ENCODE data around the gene PALB2. TPM values are rescaled to one million over a fixed set of nuclear protein-coding genes. Genes with fewer than 3 reads are reported as not detected.
A peak's percentile ranks its signal among the peaks of the same experiment; 100 is the strongest.

Gene PALB2
- total RNA-seq, 1 donor from 2014 or later = 18.5 TPM

- Histone ChIP-seq H3K4me3 (ENCODE audit: low read depth, low read length) (peak overlapping the region; percentile 93), H3K36me3 (ENCODE audit: control insufficient read depth, insufficient read depth, low read length) (no peaks in the 10 kb centered on the region), H3K27me3 (ENCODE audit: control insufficient read depth, insufficient read depth, low read length) (no peaks in the 10 kb centered on the region)
- DNase-seq (ENCODE audit: low read depth) = no peak
- no peak for TF ChIP-seq CTCF (IDR thresholded peaks at IDR 0.05; ENCODE audit: insufficient read depth, low read length, poor library complexity, severe bottlenecking)
Observed at GRCh38 chr16:23557779-23558702, 83.1 kb downstream of the PALB2 start.

- Histone ChIP-seq H3K36me3 (ENCODE audit: control insufficient read depth, insufficient read depth, low read length) (no peaks in the 10 kb centered on the region), H3K4me3 (ENCODE audit: low read depth, low read length) (peak within 1 kb of the TSS; percentile 93), H3K27me3 (ENCODE audit: control insufficient read depth, insufficient read depth, low read length) (no peaks in the 10 kb centered on the region)
- peak; percentile 88 for DNase-seq (ENCODE audit: low read depth)
- TF ChIP-seq CTCF (IDR thresholded peaks at IDR 0.05; ENCODE audit: insufficient read depth, low read length, poor library complexity, severe bottlenecking) = peak; percentile 94
Observed at GRCh38 chr16:23556881-23557778, 84.0 kb downstream of the PALB2 start, which contains the start of the genes EARS2 and UBFD1. Gene EARS2, minus strand, starts transcription at chr16:23557350. Its CDS starts 7 bp downstream, at chr16:23557343. Gene UBFD1, plus strand, starts transcription at chr16:23557727. Its CDS starts 16 bp downstream, at chr16:23557743.

DNA sequence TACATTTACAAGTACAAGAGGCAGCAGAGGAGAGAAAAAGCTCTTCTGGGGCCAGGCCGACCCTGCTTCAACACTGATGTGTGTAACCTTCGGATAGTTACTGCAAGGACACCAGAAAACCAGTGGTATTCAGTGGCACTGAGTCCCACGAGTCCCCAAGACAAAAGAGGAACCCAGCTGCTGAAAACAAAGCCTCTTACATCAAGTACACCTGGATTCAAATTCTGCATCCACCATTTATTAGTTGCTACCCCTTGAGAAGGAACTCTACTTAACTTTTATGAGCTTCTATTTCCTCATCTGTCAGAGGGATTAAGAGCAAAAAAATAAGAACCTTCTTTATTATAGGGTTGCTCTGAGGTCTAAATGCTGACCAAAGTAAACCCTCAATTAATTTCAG is 86.6 kb downstream of the PALB2 start:
- no peaks in the 10 kb centered on the region for H3K27me3 ChIP-seq (ENCODE audit: control insufficient read depth, insufficient read depth, low read length)
- no peak for DNase-seq (ENCODE audit: low read depth)
- no peak for TF ChIP-seq CTCF (IDR thresholded peaks at IDR 0.05; ENCODE audit: insufficient read depth, low read length, poor library complexity, severe bottlenecking)
- H3K36me3 ChIP-seq (ENCODE audit: control insufficient read depth, insufficient read depth, low read length) = peaks cover 2% of the 10 kb centered on the region
- no peak overlapping the region for H3K4me3 ChIP-seq (ENCODE audit: low read depth, low read length)

Other genes starting within 250 kb of the PALB2 start
- 10.7 and 13.6 TPM in 2 replicates for gene COG7, start 188.1 kb downstream of the PALB2 start, total RNA-seq
- gene GGA2, start 130.8 kb downstream of the PALB2 start, total RNA-seq = 41.6 and 43.6 TPM in 2 replicates
- gene EARS2, start 84.0 kb downstream of the PALB2 start, total RNA-seq = 22.3 and 44.8 TPM in 2 replicates
- gene UBFD1, start 83.6 kb downstream of the PALB2 start, total RNA-seq = 135 and 170 TPM in 2 replicates
- gene NDUFAB1, start 45.0 kb downstream of the PALB2 start, total RNA-seq = 69.1 and 132 TPM in 2 replicates
- 58.4 and 68.4 TPM in 2 replicates for gene DCTN5, start 156 bp upstream of the PALB2 start, total RNA-seq
- gene PLK1, start 37.6 kb upstream of the PALB2 start, total RNA-seq = 10.4 and 13.1 TPM in 2 replicates
- under 0.01 TPM in 1 of 2 replicates, not detected in the other for gene ERN2, start 71.9 kb upstream of the PALB2 start, total RNA-seq
- not detected in 2 replicates for gene CHP2, start 113.7 kb upstream of the PALB2 start, total RNA-seq
- 6.0 and 7.1 TPM in 2 replicates for gene PRKCB, start 194.7 kb upstream of the PALB2 start, total RNA-seq

Data from kidney epithelial cell (primary cell).